Mesenteric fat pad (tissue), 1 donor: Measurements from ENCODE around the gene ZNF865. TPM values are rescaled to one million over a fixed set of nuclear protein-coding genes. Genes with fewer than 3 reads are reported as not detected.
"Not testable (repeated sequence)": the region's sequence is repeated elsewhere in the genome, so short reads cannot be mapped to it uniquely, and the experiment has no call there.

Experiments
- DNase-seq: peaks from one replicate; pipeline ENCODE4 v3.0.0-alpha.2; 2020; ENCODE audit warnings: low spot score
- long read RNA-seq: library from polyadenylated mRNA; unstranded; transcript quantifications from one replicate; pipeline ENCODE4 v2.0.0, GENCODE V29; 2020
- total RNA-seq: library from RNA; stranded (reverse); fragmentation: NEBNext Ultra II Directional; extraction: Animal tissue kit (Norgen Biotek cat#: 25700); gene quantifications from one replicate; pipeline ENCODE4 v1.2.1, GENCODE V29; 2021
- donor health status: DM: yes; HTN: yes; CAD: no.

The ZNF865 gene
- total RNA-seq: 12.0 TPM
- long read RNA-seq, partial matches to known transcripts: 0 of 4 reads
- long read RNA-seq, other reads (novel, unspliced or antisense): 4 of 4 reads

- DNase-seq: no peak
Measured at GRCh38 chr19:55605637-55606470, at the start of gene ZNF865. Gene ZNF865 (plus strand): TSS chr19:55605647. CDS start chr19:55613619, 7,972 bp downstream.

DNA sequence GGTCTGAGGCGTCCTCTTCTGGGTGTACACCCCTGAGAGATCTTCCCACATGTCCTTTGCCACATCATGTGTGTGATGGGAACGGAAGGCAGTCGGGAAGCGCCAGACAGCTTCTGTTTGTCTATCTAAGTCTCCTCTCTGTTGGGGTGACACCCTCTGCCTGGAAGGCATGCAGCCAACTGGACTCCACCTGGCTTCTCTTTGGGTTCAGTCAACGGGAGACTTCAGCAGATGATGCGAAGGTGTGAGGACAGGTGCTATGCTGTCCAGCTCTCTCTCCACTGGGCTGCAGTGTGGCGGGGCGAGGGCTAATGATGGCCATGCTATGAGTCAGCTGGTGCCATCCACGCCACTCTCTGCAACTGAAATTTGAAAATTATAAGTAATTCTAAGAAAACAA is 45.8 kb upstream of the ZNF865 start:
- no peak for DNase-seq

DNA sequence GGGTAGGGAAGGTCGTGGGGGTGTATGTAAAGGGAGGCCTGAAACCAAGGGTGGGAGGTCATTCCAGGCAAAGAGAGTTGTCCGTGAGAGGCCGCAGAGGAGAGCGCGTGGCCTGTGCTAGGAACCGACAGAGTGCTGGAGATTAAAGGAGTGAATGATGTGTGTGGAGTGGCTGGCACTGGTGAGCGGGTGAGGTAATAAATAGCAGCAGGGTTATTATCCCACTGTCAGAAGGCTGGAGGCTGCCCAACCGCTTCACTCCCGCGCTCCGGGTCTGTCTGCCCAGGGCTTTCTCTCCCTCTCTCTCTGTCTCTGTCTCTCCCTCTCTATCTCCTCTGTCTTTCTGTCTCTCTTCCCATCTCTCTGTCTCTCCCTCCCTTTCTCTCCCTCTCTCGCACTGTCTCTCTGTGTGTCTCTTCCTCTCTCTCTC is 42.2 kb upstream of the ZNF865 start:
- no peak for DNase-seq

- no peak for DNase-seq
Measured at GRCh38 chr19:55566823-55567222, 38.6 kb upstream of the ZNF865 start.

GRCh38 chr19:55567708-55568328 is 37.6 kb upstream of the ZNF865 start:
- no peak for DNase-seq

- DNase-seq: not testable (repeated sequence)
Measured at GRCh38 chr19:55569477-55569876, 36.0 kb upstream of the ZNF865 start.

- DNase-seq: not testable (repeated sequence)
Measured at GRCh38 chr19:55573929-55574328, 31.5 kb upstream of the ZNF865 start.

GRCh38 chr19:55576746-55577145 is 28.7 kb upstream of the ZNF865 start:
- no peak for DNase-seq

GRCh38 chr19:55578031-55578760 is 27.3 kb upstream of the ZNF865 start:
- DNase-seq: no peak

DNA sequence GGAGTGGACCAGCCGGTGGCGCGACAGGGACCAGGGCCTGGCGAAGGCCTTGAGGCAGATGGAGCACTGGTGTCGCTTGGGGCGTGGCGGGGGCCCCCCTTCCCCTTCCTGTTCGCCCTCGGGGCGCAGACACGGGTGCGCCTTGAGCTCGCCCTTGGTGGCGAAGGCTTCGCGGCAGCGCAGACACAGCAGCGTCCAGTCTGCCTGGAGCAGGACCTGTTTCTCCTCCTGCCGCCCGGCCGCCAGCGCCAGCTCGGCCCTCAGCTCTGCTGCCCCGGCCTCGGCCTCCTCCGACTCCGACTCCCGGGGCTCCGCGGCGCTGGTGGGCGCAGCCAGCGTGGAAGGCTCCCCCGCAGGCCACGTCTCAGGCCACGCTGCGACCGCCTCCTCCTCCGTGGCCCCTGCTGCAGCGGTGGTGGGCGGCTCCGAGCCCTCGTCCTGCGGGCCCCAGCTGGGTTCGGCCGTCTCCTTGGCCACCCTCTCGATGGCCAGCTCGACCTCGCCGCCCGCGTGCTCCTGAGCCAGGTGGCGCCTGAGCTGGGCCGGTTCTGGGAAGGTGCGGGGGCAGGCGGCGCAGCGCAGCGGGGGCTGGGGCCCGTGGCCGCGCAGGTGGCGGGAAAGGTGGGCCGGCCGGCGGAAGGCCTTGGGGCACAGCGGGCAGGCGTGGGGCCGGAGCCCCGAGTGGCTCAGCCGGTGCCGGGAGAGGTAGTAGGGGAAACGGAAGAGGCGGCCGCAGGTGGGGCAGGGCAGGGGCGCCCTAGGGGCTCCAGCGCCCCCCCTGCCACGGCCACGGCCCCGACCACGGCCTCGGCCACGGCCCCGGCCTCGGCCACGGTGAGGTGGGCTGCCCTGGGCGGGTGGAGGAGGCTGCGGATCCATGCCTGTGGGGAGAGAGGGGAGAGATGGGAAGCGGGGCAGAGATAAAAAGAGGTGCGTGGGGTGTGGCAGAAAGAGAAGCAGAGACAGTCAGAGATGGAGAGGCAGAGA is 26.4 kb upstream of the ZNF865 start:
- no peak for DNase-seq

GRCh38 chr19:55579766-55580621 is 25.5 kb upstream of the ZNF865 start:
- no peak for DNase-seq

DNA sequence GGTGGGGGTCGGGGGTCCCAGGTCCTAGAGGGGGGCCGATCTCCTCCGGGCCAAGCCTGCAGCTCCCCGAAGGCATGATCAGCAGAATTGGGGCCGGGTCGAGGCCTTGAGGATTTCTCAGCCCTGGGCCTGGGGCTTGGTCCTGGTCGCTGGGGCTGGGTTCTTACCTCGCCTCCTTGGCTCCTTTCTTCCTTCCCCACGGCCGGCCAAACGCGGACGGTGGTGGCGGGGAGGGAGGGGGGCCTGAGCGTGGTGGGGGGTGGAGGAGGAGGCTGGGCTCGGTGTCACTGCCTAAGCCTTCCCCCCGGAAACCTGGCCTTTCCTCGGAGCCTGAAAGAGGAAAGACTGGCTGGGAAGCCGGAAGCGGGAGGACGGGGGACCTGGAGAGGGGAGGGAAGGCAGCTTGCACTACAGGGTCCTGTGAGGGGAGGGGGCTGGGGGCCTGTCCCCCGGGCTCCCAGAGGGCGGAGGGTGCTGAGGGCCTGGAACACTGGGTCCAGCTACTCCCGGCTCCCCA is 24.8 kb upstream of the ZNF865 start, which contains the start of gene ZNF579:
Gene ZNF579 (minus strand): TSS at position 221 of the 517 bp plus-strand sequence. CDS start 1,209 bp downstream, outside the sequence.
- no peak for DNase-seq

GRCh38 chr19:55581145-55581822 is 24.2 kb upstream of the ZNF865 start:
- no peak for DNase-seq

- no peak for DNase-seq
Measured at GRCh38 chr19:55581823-55582223, 23.6 kb upstream of the ZNF865 start.

DNA sequence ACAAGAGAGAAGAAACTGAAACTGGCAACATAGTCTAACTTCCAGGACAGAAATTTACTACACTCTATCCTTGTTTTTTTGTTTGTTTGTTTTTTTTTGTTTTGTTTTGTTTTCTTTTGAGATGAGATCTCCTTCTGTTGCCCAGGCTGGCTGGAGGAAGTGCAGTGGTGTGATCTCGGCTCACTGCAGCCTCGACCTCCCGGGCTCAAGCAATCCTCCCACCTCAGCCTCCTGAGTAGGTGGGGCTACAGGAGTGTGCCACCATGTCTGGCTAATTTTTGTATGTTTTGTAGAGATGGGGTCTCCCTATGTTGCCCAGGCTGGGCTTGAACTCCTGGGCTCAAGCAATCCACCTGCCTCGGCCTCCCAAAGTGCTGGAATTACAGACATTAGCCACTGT is 23.2 kb upstream of the ZNF865 start:
- not testable (repeated sequence) for DNase-seq

- not testable (repeated sequence) for DNase-seq
Measured at GRCh38 chr19:55583897-55584296, 21.6 kb upstream of the ZNF865 start.

DNA sequence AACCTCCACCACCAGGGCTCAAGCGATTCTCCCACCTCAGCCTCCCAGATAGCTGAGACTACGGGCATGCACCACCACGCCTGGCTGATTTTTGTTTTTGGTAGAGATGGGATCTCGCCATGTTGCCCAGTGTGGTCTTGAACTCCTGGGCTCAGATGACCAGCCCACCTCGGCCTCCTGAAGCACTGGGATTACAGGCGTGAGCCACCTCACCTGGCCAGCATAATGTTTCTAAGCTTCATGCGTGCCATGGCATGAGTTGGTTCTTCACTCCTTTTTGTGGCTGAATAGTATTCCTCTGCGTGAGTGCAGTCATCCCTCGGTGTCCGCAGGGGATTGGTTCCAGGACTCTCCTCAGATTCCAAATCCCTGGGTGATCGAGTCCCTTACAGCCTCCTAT is 20.6 kb upstream of the ZNF865 start:
- DNase-seq: no peak

DNA sequence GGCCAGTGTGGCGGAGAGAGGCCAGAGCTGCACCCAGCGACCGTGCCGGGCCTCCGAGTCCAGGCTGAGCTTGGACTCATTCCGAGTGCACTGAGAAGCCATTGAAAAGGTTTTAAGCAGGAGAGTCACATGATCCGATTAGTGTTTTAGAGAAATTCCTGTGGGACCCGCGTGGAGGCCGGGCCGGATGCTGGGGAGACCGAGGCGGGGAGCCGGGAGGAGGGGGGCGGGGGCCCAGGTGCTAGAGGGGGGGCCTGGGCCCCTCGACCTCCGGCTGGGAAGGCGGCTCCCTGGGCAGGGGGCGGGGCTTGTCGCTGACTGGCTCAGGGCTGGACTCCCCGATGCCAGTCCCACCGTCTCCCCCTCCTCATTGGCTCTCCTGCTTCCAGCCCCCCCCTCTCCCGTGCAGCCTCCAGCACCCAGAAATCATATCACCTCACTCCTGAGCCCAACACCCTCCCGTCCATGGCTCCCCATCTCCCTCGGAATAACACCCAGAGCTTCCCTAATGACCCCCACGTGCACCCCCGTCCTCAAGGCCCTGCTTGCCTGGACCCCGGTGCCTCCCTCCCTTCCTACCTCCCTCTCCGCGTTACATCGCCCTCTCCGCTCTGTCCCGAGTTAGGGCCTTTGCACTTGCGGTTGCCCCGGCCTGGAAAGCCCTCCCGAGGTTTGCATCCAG is 19.6 kb upstream of the ZNF865 start:
- DNase-seq: no peak
